ENCODE results near the gene EPHB6. TPM values are rescaled to one million over a fixed set of nuclear protein-coding genes. Genes with fewer than 3 reads are reported as not detected.

The EPHB6 gene
- total and polyA plus RNA-seq, 7 experiments from 2014 or later: 9.8 to 110 (median 65.7) TPM

DNA sequence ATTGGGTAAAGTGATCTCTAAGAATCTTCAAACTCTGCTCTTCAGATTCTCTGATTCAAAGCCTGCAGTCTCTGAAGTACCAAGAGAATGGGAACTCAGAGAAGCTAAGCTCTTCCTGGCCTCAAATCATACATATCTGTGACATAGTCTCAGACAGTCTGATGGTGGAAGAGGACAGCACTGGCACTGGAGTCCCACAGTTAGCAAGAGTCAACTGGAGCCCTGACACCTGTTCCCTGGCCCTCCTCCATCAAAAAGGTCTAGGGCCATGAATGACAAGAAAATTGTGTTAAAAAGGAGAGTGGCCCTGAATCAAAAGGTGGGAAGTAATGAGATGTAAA lies 46.4 kb upstream of the EPHB6 start:
- H3K4me1 ChIP-seq (ENCODE audit: control insufficient read depth in 2 of 2, insufficient read depth in 2 of 2, low read length in 2 of 2): peaks cover 75 to 96% of the 10 kb centered on the region in 2 donors
- H3K4me3 ChIP-seq (ENCODE audit: low read length): peak overlapping the region; percentile 38
- peak overlapping the region; percentile 98 for H3K27ac ChIP-seq (ENCODE audit: low read depth, low read length)
- peaks cover 0 to 5% (median 3%) of the 10 kb centered on the region in 3 experiments for H3K36me3 ChIP-seq (ENCODE audit: control insufficient read depth in 2 of 3, insufficient read depth in 3 of 3, low read length in 3 of 3)
- peaks cover under 1 to 29% (median 10%) of the 10 kb centered on the region in 5 donors for H3K36me3 Mint-ChIP-seq
- DNase-seq (no peak), ATAC-seq (peak; percentile 57)
- H3K9me3 ChIP-seq (ENCODE audit: control insufficient read depth in 2 of 3, low read length in 3 of 3): no peaks in the 10 kb centered on the region
- H3K4me1 Mint-ChIP-seq: peaks cover 72 to 100% (median 97%) of the 10 kb centered on the region in 7 donors
- H3K27me3 ChIP-seq (ENCODE audit: control insufficient read depth in 2 of 2, insufficient read depth in 2 of 2, low read length in 2 of 2): no peaks in the 10 kb centered on the region
- H3K27ac Mint-ChIP-seq: peak overlapping the region; percentile 99 to 100 (median 100)
- peaks cover 0 to 3% (median 0%) of the 10 kb centered on the region in 5 donors for H3K27me3 Mint-ChIP-seq
- intact Hi-C loops (cut with micrococcal nuclease): loop anchor here (1.0 to 10.0 kb wide), 9 partner anchors 10 to 1254 kb away; partner anchors contain the start of genes ZYX (in 2 of the 2), AGK (in 1 of the 2), CASP2 (in 1 of the 2) and EPHA1 (in 1 of the 2)
- peak overlapping the region; percentile 83 to 100 (median 91) for H3K4me3 Mint-ChIP-seq
- CTCF ChIA-PET: interaction anchor here (0.6 to 9.0 kb wide), 12 partner anchors 10 to 500 kb away, joined by 3 to 314 read pairs (median 4); no protein-coding TSS in a partner anchor
- POLR2A ChIA-PET: interaction anchor here (0.6 to 33.1 kb wide), 73 partner anchors 1 to 596 kb away, joined by 3 to 5102 read pairs (median 6); partner anchors contain the start of genes CASP2, EPHB6 and GSTK1
- peaks cover 0 to 7% (median 0%) of the 10 kb centered on the region in 11 donors for H3K9me3 Mint-ChIP-seq

DNA sequence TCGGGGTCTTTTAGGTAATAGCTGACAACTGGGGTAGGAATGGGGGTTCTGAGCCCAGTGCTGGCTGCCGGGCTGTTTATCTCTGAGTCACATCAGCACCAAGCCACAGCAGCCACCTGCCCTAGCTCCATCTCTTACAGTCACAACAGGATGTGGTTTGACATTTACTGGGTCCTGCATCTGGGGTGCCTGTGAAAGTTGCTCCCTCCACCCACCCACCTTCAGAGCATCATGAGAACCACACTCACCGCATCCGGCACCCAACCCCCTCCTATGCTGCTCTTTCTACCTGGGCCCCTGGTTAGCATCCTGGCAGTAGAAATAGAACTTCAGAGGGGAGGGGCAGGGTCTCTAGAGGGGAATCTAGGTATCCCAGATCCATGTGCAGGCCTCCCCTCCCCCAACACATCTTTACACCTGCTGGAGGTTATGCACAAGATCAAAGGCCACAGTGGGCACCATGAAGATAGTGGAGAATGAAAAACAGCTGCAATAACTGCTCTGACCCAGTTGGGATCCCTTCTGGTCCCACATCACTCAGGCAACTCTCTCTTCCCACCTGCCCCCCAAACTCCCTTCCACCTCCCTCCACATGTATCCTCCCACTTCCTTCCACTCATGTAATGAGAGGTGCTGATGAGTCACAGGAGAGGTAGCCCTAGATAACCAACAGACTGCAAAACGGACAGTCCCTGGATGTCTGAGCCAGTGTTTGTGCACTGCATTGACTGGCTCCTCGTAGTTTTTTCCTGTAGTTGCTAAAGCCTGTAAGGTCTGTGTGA lies 45.9 kb upstream of the EPHB6 start:
- intact Hi-C loops (cut with micrococcal nuclease): loop anchor here (1.0 to 10.0 kb wide), 16 partner anchors 11 to 1254 kb away; partner anchors contain the start of genes ZYX (in 2 of the 2), AGK (in 1 of the 2), CASP2 (in 1 of the 2) and EPHA1 (in 1 of the 2)
- H3K36me3 ChIP-seq (ENCODE audit: control insufficient read depth in 2 of 3, insufficient read depth in 3 of 3, low read length in 3 of 3): no peaks in the 10 kb centered on the region
- H3K4me3 ChIP-seq (ENCODE audit: low read length): peak overlapping the region; percentile 53
- H3K27ac ChIP-seq (ENCODE audit: low read depth, low read length): peak overlapping the region; percentile 98
- peaks cover 69 to 100% (median 97%) of the 10 kb centered on the region in 7 donors for H3K4me1 Mint-ChIP-seq
- POLR2A ChIA-PET: interaction anchor here (0.6 to 33.1 kb wide), 85 partner anchors 2 to 509 kb away, joined by 3 to 5102 read pairs (median 6); partner anchors contain the start of genes CASP2, EPHB6 and GSTK1
- H3K27ac Mint-ChIP-seq: peak overlapping the region; percentile 99 to 100 (median 100)
- H3K36me3 Mint-ChIP-seq: peaks cover 0 to 23% (median 6%) of the 10 kb centered on the region in 5 donors
- H3K27me3 Mint-ChIP-seq: peaks cover 0 to 3% (median 0%) of the 10 kb centered on the region in 5 donors
- ATAC-seq: peak; percentile 88
- H3K27me3 ChIP-seq (ENCODE audit: control insufficient read depth in 2 of 2, insufficient read depth in 2 of 2, low read length in 2 of 2): no peaks in the 10 kb centered on the region
- DNase-seq: peak; percentile 65 to 99 (median 99)
- CTCF ChIA-PET: interaction anchor here (0.6 to 9.0 kb wide), 16 partner anchors 9 to 495 kb away, joined by 3 to 314 read pairs (median 4); no protein-coding TSS in a partner anchor
- peak overlapping the region; percentile 83 to 100 (median 91) for H3K4me3 Mint-ChIP-seq
- H3K4me1 ChIP-seq (ENCODE audit: control insufficient read depth in 2 of 2, insufficient read depth in 2 of 2, low read length in 2 of 2): peaks cover 70 to 96% of the 10 kb centered on the region in 2 donors
- H3K9me3 ChIP-seq (ENCODE audit: control insufficient read depth in 2 of 3, low read length in 3 of 3): no peaks in the 10 kb centered on the region
- H3K9me3 Mint-ChIP-seq: peaks cover 0 to 7% (median 0%) of the 10 kb centered on the region in 11 donors

DNA sequence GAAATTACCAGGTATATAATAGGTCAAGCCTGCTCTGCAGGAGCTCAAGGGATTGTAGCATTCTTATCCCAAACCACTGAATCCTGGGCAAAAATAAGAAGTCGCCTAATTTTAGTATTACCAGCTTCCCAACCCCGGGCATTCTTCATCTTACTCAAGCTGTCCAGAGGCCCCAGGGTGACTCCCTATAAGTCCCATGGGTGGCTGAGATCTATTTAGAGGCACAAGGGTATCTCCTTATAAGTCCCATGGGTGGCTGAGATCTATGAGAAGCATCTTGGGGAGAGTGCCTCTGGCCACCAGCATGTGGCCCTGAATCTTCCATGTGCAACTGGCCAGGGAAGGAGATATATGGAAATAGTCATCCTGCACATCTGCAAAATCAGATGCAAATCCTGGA lies 45.2 kb upstream of the EPHB6 start:
- Histone ChIP-seq H3K27ac (ENCODE audit: low read depth, low read length) (peak overlapping the region; percentile 98), H3K4me1 (ENCODE audit: control insufficient read depth in 2 of 2, insufficient read depth in 2 of 2, low read length in 2 of 2) (peaks cover 63 to 95% of the 10 kb centered on the region in 2 donors), H3K36me3 (ENCODE audit: control insufficient read depth in 2 of 3, insufficient read depth in 3 of 3, low read length in 3 of 3) (no peaks in the 10 kb centered on the region), H3K27me3 (ENCODE audit: control insufficient read depth in 2 of 2, insufficient read depth in 2 of 2, low read length in 2 of 2) (no peaks in the 10 kb centered on the region), H3K9me3 (ENCODE audit: control insufficient read depth in 2 of 3, low read length in 3 of 3) (no peaks in the 10 kb centered on the region), H3K4me3 (ENCODE audit: low read length) (peak overlapping the region; percentile 53)
- Mint-ChIP-seq H3K9me3 (peaks cover 0 to 7% (median 0%) of the 10 kb centered on the region in 11 donors), H3K4me3 (peak overlapping the region; percentile 83 to 100 (median 91)), H3K36me3 (peaks cover 0 to 16% (median 0%) of the 10 kb centered on the region in 5 donors), H3K4me1 (peaks cover 67 to 100% (median 96%) of the 10 kb centered on the region in 7 donors), H3K27me3 (peaks cover 0 to 3% (median 0%) of the 10 kb centered on the region in 5 donors), H3K27ac (peak overlapping the region; percentile 99 to 100 (median 100))
- DNase-seq (no peak), ATAC-seq (no peak)
- ChIA-PET POLR2A (interaction anchor here (0.5 to 33.1 kb wide), 49 partner anchors 2 to 510 kb away, joined by 3 to 5102 read pairs (median 9); partner anchors contain the start of genes EPHB6 and GSTK1), CTCF (interaction anchor here (0.7 to 9.0 kb wide), 13 partner anchors 16 to 506 kb away, joined by 3 to 314 read pairs (median 11); no protein-coding TSS in a partner anchor)
- intact Hi-C loops (cut with micrococcal nuclease): loop anchor here (1.0 to 10.0 kb wide), 18 partner anchors 19 to 1255 kb away; partner anchors contain the start of genes ZYX (in 2 of the 2), AGK (in 1 of the 2), CASP2 (in 1 of the 2) and EPHA1 (in 1 of the 2)

DNA sequence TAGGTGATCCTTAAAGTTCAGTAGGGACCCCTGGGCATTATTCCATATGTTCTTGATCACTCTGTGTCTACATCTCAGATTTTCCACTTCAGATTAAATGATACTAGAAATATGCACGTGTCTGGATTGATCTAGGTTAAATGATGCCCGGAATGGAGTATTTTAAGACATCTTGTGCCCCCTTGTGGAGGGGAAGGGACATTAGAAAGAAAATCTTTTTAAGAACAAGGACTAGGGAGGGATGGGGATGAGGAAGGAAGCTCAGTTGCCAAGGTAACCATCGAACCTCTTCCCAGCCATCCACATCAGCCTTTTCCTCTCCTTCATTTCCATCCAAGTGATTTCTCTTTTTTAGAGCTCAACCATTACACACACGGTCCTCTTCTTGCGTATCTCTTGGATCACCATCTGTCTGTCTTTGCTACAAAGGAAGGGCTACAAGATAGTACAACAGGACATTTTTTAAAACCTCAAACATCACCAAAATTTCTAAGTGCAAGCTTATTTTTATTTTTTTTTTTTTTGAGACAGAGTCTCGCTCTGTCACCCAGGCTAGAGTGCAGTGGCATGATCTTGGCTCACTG lies 43.6 kb upstream of the EPHB6 start:
- H3K27ac Mint-ChIP-seq: peak overlapping the region; percentile 92 to 100 (median 100)
- H3K9me3 Mint-ChIP-seq: peaks cover 0 to 7% (median 0%) of the 10 kb centered on the region in 11 donors
- peaks cover 57 to 100% (median 91%) of the 10 kb centered on the region in 7 donors for H3K4me1 Mint-ChIP-seq
- peaks cover 47 to 89% of the 10 kb centered on the region in 2 donors for H3K4me1 ChIP-seq (ENCODE audit: control insufficient read depth in 2 of 2, insufficient read depth in 2 of 2, low read length in 2 of 2)
- peak overlapping the region; percentile 58 to 100 (median 76) for H3K4me3 Mint-ChIP-seq
- H3K9me3 ChIP-seq (ENCODE audit: control insufficient read depth in 2 of 3, low read length in 3 of 3): no peaks in the 10 kb centered on the region
- ChIA-PET CTCF (interaction anchor here (0.6 to 9.0 kb wide), 44 partner anchors 9 to 508 kb away, joined by 3 to 314 read pairs (median 5); partner anchors contain the start of gene EPHB6), POLR2A (interaction anchor here (0.5 to 33.1 kb wide), 54 partner anchors 4 to 513 kb away, joined by 3 to 5102 read pairs (median 5); partner anchors contain the start of gene EPHB6)
- intact Hi-C loops (cut with micrococcal nuclease): loop anchor here (1.0 to 5.0 kb wide), 18 partner anchors 24 to 508 kb away; no protein-coding TSS in a partner anchor
- H3K36me3 ChIP-seq (ENCODE audit: control insufficient read depth in 2 of 3, insufficient read depth in 3 of 3, low read length in 3 of 3): no peaks in the 10 kb centered on the region
- H3K27ac ChIP-seq (ENCODE audit: low read depth, low read length): peak overlapping the region; percentile 98
- peak in 7 of 9 donors; percentile 73 to 86 (median 79) for DNase-seq
- peaks cover 0 to 6% (median 0%) of the 10 kb centered on the region in 5 donors for H3K27me3 Mint-ChIP-seq
- H3K36me3 Mint-ChIP-seq: peaks cover 0 to 10% (median 3%) of the 10 kb centered on the region in 5 donors
- ATAC-seq: peak; percentile 19
- H3K4me3 ChIP-seq (ENCODE audit: low read length): no peak overlapping the region
- no peaks in the 10 kb centered on the region for H3K27me3 ChIP-seq (ENCODE audit: control insufficient read depth in 2 of 2, insufficient read depth in 2 of 2, low read length in 2 of 2)

DNA sequence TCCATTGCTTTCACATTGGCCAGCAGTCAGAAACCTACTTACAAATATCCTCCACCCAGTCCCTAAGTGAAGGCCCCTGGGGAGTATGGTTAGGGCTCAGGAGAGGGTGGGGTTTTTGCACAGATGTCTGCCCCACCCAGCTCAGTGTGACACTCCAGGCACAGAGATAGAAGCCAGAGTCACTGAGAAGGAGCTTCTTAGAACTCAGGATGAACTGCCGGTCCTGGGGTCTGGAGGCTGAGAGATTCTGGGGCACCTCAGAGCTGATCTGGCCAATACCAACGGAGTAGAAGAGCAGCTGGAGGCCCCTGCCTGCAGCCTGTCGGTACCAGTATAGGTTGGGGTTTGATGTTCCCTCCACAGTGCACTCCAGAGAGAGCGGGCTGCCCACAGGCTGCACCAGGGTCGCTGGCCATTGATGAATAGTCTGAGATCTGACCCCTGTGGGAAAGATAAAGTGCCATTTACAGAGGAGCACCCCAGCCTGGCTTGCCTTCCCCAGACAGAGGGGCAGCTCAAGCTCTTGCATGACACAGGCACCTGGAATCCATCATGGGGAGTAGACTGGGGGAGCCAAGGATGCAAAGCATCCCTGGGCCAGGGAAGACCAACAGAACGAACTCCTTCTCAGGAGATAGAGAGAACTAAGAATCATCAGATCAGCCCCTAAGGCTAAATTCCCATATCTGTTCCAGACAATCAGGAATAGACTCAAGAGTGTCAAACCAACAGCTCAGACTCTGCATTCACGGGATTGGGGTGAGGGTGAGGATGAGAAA lies 42.2 kb upstream of the EPHB6 start:
- Histone ChIP-seq H3K9me3 (ENCODE audit: control insufficient read depth in 2 of 3, low read length in 3 of 3) (no peaks in the 10 kb centered on the region), H3K27me3 (ENCODE audit: control insufficient read depth in 2 of 2, insufficient read depth in 2 of 2, low read length in 2 of 2) (no peaks in the 10 kb centered on the region), H3K4me3 (ENCODE audit: low read length) (no peak overlapping the region), H3K27ac (ENCODE audit: low read depth, low read length) (peak overlapping the region; percentile 98), H3K36me3 (ENCODE audit: control insufficient read depth in 2 of 3, insufficient read depth in 3 of 3, low read length in 3 of 3) (no peaks in the 10 kb centered on the region), H3K4me1 (ENCODE audit: control insufficient read depth in 2 of 2, insufficient read depth in 2 of 2, low read length in 2 of 2) (peaks cover 33 to 75% of the 10 kb centered on the region in 2 donors)
- POLR2A ChIA-PET: interaction anchor here (0.9 to 33.1 kb wide), 33 partner anchors 5 to 514 kb away, joined by 3 to 5102 read pairs (median 8); partner anchors contain the start of gene EPHB6
- CTCF ChIA-PET: interaction anchor here (0.8 to 9.0 kb wide), 30 partner anchors 11 to 510 kb away, joined by 3 to 314 read pairs (median 4); partner anchors contain the start of gene EPHB6
- peaks cover 50 to 98% (median 83%) of the 10 kb centered on the region in 7 donors for H3K4me1 Mint-ChIP-seq
- no peak for ATAC-seq
- peak overlapping the region; percentile 92 to 100 (median 100) for H3K27ac Mint-ChIP-seq
- H3K9me3 Mint-ChIP-seq: peaks cover 0 to 7% (median 0%) of the 10 kb centered on the region in 11 donors
- peak in 3 of 9 donors; percentile 26 to 31 (median 29) for DNase-seq
- H3K27me3 Mint-ChIP-seq: peaks cover 0 to 6% (median 0%) of the 10 kb centered on the region in 5 donors
- H3K4me3 Mint-ChIP-seq: peak overlapping the region; percentile 60 to 99 (median 76)
- intact Hi-C loops (cut with micrococcal nuclease): loop anchor here (2.0 to 5.0 kb wide), 2 partner anchors 190 kb away; no protein-coding TSS in a partner anchor
- peaks cover 0 to 11% (median 2%) of the 10 kb centered on the region in 5 donors for H3K36me3 Mint-ChIP-seq

All from naive thymus-derived CD4-positive, alpha-beta T cell (primary cell).